ACHN (cell line): ENCODE data around the gene ZFAND3.
"Not testable (repeated sequence)": the region's sequence is repeated elsewhere in the genome, so short reads cannot be mapped to it uniquely, and the experiment has no call there.

Source experiments
- DNase-seq: peaks from one replicate; pipeline ENCODE4 v3.0.0-alpha.2; 2015
- in situ Hi-C: cut with HindIII; loops from 2 replicates; pipeline ENCODE4 v1.10.0; 2017; ENCODE audit warnings: low sequenced_read_pairs, low pct_ligation_motif_present, low pct_unique_long_range_greater_than_20kb

ZFAND3 gene

DNA sequence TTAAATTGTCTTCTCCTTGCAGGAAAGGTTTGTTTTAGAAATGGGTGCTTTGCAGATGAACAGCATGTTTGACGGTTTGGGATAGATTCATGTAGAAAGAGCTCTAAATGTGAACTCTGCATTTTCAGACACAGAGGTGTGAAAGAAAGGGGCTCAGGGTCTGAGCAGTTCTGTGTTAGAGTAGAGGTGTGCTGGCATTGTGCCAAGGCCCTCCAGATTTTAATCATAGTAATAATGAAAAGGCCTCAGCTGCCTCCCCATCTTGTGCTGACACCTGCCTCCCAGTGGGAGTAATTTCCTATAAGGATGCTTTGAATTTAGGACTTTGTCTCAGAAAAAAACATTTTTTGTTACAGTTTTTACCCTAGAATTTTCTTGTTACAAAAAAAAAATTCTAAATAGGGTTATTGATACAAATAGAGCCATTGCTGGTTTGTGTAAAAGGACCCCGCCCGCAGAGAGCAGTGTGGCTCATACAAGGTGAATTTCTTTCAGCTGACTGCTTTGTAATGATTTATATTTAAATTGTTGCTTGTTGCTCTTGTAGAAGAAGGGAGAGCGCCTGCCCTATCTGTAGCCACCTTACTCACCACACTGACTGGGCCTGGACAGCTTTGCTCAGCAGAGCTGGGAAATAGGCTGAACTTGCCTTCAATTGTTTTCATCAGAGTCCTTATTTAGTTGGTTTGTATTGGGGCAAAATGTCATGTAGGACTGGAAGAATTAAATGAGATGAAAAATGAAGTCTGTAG, 294.5 kb downstream of the ZFAND3 start:
- in situ Hi-C loops: no loop called here
- no peak for DNase-seq

DNA sequence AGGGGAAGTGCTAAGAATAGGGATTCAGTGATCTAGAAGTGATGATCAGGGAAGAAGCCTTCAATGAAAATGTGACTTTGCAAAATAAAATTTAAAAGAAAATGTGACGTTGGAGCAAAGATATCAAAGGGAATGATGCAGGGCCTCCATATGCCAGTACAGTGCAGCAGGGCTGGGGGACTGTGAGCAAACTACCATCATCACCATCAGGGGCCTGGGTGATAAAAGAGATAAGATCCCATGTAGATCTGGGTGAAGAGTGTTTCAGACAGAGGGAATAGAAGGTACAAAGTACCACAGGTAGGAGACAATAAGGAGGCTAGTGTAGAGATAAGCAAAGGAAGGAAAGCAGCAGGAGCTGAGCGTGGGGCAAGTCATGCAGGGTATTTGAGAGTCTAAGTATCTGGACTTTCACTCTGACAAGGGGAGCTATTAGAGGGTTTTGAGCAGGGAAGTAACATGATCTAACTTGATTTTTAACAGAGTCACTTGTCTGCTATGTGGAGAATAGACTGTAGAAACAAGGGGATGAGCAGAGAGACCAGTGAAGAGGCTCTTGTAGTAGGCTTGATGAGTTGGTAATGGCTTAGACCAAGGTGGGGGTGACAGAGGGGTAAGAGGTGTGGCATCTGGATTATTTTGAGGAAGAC, 295.6 kb downstream of the ZFAND3 start:
- in situ Hi-C loops: no loop called here
- no peak for DNase-seq

DNA sequence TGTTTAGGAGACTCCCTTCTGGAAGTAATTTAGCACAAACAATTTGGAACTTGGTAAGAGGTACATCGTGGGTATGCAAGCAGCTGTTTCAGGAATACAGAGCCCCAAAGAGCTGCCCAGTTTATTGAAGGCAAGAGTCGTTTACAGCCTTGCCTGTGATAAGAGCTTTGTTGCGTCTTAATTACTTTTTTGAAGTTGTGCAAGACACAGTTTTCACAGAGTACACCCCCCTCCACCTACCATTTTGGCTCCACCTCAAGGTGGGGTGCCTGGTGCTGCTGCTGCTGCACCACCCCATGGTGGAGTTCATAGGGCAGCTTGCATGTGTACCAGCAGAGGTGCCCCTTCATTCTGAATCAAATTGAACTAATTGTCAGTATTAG, 296.1 kb downstream of the ZFAND3 start:
- in situ Hi-C loops: no loop called here
- no peak for DNase-seq

DNA sequence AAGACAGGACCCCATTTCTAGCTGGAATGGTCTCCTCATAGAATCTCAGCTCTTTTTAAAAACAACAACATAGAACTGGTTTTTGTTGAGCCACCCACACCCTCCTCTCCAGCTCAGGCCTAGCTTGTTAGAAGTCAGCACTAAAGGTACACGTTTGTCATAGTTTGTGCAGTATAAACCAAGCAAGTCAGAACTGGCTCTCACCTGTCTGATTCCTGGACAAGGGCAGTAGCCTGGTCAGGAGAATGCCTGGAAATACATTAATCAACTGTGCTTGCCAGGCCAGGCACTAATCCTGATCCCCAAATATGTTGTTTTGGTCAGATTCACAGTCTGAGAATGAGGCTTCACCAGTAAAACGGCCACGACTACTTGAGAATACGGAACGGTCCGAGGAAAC, 296.7 kb downstream of the ZFAND3 start:
- DNase-seq: no peak
- in situ Hi-C loops: no loop called here

DNA sequence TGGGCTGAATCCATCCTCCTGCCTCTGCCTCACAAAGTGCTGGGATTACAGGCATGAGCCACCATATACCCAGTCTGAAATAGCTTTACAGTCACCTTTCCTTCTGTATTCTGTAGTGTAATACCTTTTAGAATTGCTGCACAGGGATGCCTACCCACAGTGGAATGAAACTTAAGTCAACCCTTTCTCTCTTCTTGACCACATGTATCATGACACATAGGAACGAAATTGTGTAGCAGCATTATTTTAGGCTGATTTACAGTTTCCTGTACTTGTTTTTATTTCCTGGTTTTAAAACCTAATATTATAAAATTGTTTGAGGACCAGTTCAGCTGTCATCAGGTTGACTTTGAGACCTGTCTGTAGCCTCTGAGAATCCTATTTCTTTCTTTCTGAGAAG, 297.8 kb downstream of the ZFAND3 start:
- in situ Hi-C loops: no loop called here
- DNase-seq: no peak

DNA sequence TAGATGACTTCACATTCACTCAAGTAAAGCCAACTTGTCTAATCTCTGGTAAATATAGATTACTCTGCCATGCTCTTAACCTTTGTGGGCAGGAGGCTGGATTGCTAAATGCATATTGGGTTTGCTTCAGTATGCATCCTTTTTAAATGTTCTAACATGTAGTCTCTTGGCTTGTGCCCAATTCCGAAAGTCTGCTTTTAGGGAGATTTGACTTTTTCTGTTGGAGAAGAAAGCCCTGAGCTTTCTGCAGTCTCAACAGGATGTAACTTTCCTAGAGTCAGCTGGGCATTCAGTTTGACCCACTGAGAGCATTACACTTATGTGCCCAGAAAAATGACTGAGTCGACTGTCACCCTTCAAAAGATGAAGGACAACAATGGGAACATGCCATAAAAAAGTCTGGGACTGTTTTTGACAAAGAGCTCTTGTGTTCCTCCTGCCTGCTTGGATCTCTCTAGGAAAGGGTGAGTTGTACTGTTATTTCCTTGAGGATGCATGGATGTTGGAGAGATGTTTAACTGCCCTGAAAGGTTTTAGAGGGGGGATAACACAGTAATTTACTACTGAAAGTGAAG, 299.4 kb downstream of the ZFAND3 start:
- in situ Hi-C loops: no loop called here
- no peak for DNase-seq

DNA sequence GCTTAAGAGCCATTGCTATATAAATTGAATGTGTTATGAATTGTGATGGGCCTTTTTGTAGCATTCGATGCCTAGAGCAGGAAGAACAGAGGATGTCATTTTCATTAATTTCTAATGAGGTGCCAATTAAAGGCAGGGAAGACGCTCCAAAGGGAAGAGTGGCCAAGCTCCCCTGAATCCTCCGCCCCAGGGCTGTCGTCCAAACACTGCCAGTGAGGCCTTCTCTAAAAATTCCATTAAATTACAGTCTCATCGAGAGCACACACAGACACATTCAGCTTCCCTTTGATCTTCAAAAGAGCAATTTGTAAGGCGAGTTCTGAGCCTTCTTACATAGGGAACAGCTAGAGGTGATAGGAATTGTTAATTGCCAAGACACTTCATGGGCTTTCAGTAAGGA, 300.0 kb downstream of the ZFAND3 start:
- in situ Hi-C loops: no loop called here
- no peak for DNase-seq

DNA sequence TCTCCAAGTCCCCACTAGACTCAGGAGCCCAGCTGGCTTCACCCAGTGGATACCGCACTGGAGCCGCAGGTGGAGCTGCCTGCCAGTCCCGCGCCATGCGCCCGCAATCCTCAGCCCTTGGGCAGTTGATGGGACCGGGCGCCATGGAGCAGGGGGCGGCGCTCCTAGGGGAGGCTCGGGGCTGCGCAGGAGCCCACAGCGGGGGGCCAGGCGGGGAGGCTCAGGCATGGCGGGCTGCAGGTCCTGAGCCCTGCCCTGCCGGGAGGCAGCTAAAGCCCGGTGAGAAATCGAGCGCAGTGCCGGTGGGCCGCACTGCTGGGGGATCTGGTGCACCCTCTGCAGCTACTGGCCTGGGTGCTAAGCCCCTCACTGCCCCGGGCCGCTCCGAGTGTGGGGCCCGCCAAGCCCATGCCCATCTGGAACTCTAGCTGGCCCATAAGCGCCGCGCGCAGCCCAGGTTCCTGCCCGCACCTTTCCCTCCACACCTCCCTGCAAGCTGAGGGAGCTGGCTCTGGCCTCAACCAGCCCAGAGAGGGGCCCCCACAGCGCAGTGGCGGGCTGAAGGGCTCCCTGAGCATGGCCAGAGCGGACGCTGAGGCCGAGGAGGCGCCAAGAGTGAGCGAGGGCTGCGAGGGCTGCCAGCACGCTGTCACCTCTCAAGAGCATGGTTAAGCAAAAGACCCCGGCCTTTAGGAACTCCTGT, 304.8 kb downstream of the ZFAND3 start:
- in situ Hi-C loops, DNase-seq: not testable (repeated sequence)

DNA sequence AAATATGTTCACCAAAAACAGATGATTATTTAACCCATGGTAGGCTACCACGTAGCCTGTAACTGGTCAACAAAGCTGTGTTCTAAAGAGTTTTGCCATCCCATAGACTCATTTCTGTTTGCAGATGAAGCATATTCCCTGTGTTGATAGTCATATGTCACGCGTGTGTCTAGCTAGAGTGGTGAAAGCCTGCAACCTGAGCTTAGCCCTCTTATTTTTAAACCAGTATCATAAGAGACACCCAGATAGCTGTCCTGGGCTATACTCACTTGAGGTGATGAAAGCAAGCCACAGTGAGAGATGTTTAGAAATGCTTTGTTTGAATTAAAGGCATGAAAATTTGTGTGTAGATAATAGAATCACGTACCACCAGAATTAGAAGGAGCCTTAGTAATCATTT, 307.8 kb downstream of the ZFAND3 start:
- DNase-seq: no peak
- in situ Hi-C loops: no loop called here

DNA sequence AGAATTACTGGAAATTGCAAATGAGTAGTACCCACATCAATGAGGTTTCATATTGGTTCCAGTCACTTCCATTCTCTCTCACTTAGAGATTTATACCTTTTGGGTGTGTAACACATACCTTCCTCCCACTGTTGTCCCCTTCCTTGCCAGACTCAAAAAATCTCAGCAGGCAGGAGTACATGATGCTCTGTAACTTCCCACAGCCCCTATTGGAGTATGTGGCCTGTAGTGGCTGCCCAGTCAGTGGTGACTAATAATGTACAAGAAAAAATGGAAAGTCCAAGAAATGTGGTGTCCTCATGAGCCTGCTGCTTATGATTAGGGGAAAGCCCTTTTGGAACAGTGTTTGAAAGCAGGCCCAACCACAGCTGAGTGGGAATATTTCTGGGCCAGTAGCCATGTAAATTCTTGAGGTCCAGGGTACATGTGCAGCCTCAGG, 312.0 kb downstream of the ZFAND3 start:
- DNase-seq: peak; percentile 19
- in situ Hi-C loops: no loop called here

DNA sequence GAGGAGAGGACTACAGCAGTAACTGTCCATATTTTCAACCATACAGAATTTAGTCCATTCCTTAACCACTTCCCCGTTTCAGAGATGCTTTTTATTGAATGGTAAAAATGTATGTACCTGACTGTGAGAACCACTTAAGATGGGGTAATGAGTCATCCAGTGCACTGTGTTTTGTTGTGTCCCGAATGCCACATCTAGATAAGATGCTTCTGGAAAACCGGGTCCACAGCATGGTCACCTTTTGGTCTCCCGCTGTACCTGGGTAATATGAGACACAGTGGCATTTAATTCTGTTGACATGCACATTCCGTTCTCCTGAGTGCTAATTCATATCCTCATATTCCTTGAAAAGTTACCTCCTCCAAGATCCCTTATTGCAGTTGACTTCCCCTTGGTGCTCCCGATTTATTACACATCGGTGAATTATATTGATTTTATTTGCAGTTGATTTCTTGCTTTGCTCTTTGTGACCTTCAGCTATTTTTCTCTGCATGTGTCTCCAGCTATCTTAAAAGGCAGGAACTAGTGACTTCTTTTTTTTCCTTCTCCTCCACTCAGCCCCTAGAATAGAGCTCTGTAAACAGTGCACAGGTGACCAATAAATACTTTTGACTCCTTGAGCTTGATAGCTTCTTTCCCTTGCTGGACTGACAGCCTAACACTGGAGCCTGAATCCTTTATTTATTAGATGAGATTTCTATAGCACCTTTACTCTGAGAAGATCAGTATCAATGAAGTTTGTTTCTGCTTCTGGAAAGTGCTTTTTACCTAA, 314.6 kb downstream of the ZFAND3 start:
- DNase-seq: no peak
- in situ Hi-C loops: no loop called here

DNA sequence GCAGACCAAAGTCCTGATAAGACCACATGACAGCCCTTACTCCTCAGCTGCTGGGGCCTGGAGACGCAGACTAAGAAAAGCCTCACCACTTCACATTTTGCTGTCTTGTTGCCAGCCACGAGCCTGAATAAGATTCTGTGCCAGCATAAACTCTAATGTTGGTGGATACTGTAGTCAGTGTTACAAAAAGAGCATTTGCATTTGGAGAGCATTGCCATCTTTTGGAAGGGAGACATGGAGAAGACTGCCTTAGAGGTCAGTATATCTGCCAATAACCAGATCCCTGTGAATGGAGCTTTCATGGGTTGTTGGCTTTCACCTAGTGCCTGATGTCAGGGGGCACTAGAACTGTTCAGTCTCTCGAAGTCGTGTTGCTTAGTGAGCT, 315.2 kb downstream of the ZFAND3 start:
- in situ Hi-C loops: no loop called here
- DNase-seq: no peak

DNA sequence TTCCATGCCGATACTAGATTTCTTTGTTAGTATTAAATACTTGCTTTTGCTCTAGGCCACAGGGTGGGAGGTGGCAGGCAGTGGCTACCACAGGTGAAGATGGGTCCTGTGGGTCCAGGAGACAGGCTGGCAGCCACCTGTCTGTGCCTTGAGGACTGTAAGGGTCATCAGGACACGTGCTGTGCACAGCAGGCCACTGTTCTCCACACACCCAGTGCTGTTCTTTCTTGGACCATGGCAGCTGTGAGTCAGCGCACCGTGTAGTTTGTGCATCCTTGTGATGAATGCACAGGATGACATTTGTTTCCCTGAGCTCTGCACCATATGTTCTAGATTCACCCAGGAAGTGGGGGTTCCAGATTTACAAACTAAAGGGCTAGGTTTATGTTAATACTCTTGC, 317.0 kb downstream of the ZFAND3 start:
- no peak for DNase-seq
- in situ Hi-C loops: no loop called here

DNA sequence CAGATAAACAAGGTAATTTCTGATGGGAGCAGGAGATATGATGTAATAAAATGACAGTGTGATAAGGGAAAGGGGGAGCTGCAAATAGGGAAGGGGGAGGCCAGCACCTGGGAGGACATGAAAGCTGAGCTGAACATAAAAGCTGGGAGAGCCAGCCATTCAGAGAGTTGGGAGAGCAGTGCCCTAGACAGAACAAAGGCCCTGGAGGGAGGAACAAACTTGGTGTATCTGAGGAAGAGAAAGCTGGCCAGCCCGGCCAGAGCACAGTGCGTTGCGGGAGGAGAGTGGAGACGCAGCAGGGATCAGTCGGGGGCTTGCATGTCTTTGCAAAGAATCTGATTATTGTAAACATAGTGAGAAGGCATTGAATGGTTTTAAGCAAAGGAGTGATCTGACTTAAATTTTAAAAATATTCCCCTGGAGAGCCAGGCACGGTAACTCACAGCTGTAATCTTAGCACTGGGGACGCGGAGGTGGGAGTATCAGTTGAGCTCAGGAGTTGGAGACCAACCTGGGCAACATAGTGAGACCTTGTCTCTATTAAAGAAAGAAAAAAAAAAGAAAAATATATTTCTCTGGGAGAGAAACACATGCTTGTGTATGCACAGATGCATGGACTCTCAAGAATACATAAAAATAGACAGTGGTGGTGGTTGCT, 318.2 kb downstream of the ZFAND3 start:
- no peak for DNase-seq
- in situ Hi-C loops: no loop called here

DNA sequence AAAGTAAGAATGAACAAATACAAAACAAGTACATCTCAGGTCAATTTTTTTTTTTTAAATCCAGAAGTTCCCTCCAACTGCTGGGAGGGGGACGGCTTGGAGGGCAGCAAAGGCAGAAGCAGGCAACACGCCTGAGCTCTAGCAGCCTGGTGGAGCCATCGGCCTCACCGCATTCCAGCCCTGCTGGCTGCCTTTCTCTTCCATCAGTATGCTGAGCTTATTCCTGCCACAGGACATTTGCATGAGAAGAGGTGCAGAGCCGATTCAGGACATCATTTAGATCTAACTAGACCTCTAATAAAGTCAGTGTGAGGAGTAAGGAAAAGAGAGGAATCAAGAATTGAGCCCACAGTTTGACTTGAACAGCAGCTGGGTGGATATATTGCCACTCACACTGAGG, 318.8 kb downstream of the ZFAND3 start:
- no peak for DNase-seq
- in situ Hi-C loops: no loop called here

DNA sequence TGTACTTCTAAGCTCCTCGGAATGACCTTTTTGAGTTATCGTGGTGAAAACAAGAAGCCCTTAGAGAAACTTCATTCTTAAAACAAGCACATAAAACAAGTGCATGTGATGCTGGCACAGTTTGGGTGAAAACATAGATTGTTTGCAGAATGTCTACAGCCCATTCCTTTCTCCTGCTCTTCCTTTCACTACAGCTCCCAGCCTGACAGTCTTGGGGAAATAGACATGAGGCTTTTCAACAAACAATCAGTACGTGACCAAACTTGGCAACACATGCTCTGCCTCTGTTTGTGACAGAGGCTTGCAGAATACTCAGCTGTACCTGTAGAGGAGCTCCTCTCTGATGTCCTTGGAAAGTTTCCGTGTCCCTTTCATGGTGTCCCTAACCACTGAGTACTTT, 321.6 kb downstream of the ZFAND3 start:
- in situ Hi-C loops: no loop called here
- DNase-seq: no peak

DNA sequence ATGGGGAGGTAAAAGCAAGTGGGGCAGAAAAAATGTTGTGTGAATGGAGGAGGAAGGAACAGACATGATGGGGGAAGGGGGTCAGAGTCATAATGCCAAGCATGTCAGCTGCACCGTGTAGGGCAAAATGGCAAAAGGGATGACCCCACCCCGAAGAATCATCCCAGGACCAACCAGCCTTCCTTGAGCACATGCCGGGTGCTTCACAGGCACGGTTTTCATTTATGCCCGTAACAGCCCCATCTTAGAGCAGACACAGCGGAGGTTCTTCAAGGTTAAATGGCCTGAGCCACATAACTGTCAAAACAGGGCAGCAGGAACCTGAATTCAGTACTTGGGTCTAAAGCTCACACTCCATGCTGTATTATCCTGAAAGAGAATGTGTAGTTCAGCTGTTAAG, 322.2 kb downstream of the ZFAND3 start:
- no peak for DNase-seq
- in situ Hi-C loops: no loop called here

DNA sequence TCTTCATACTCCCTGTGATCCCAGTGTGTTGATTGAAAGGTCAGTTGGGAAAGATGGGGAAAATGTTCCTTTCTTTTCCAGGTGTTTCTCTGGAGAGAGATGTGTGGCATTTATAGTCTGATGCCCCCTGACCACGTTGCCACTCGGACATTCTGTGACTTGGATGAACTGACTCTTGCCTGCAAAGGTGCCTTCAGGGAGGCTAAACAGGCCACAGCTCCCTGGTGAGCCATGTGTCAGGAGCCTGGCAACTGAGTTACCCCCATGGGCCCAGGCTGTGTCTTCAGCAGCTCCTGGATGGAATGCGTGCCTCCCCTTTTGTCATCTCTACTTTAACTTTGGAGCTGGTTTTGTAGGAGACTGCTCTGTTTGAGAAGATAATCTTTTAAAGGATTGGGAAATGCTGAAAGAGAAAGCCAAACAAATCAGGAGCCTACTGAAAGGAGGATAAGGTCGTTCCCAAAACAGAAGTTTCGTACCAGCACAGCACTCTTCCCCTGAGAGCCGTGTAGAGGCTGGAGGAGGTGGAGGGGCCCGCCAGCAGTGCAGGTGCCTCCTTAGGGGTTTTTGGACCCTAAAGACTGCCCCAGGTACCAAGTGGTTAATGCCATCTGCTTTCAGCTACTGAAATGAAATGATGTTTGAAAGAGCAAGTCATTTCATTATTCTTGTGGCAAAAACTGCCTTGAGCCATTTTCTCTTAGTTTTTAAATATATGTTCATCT, 322.8 kb downstream of the ZFAND3 start:
- in situ Hi-C loops: no loop called here
- no peak for DNase-seq
